Lower lobe of right lung (tissue), 2 donors: ENCODE measurements around the gene RGR. TPM values are rescaled to one million over a fixed set of nuclear protein-coding genes. Genes with fewer than 3 reads are reported as not detected.

Experiments used
- ATAC-seq, 2 donors: fragments of 200-7000 bp; cut with Tn5 transposase; one replicate each; pipeline ENCODE4 v1.9.1; 2020 to 2022; ENCODE audit warnings: mild to moderate bottlenecking in 2 of 2, moderate library complexity in 2 of 2
- DNase-seq: peaks from one replicate; pipeline ENCODE4 v3.0.0-alpha.2; 2020
- H3K27ac ChIP-seq: fragments of 200-600 bp; one replicate; pipeline ENCODE4 v1.8.0; 2022
- H3K27me3 ChIP-seq: fragments of 200-600 bp; one replicate; pipeline ENCODE4 v1.8.0; 2022; ENCODE audit warnings: low read depth
- H3K36me3 ChIP-seq: fragments of 200-600 bp; one replicate; pipeline ENCODE4 v1.8.0; 2022; ENCODE audit warnings: mild to moderate bottlenecking
- H3K4me1 ChIP-seq: fragments of 200-600 bp; one replicate; pipeline ENCODE4 v1.8.0; 2022
- H3K4me3 ChIP-seq: fragments of 200-600 bp; one replicate; pipeline ENCODE4 v1.8.0; 2022; ENCODE audit warnings: mild to moderate bottlenecking
- H3K9me3 ChIP-seq: fragments of 200-600 bp; one replicate; pipeline ENCODE4 v1.8.0; 2022
- intact Hi-C: fragments of 100-400 bp; cut with DNase I; formaldehyde crosslinking; loops from one replicate; pipeline ENCODE4 v1.11.0; 2022
- long read RNA-seq: library from polyadenylated mRNA; unstranded; transcript quantifications from one replicate; pipeline ENCODE4 v2.0.0, GENCODE V29; 2021
- total RNA-seq: library from RNA; stranded (reverse); fragmentation: NEBNext Ultra II Directional; extraction: Animal tissue kit (Norgen Biotek cat#: 25700); gene quantifications from one replicate; pipeline ENCODE4 v1.2.1, GENCODE V29; 2021
- TF ChIP-seq, protein P1 (sequence below): fragments of 200-600 bp; IDR thresholded peaks from one replicate; pipeline ENCODE4 v1.8.0; 2022; ENCODE audit warnings: antibody characterized with exemption, mild to moderate bottlenecking
- donor health status: DM: no; HTN: yes; CAD: no; lungs with severe emphysema.

RGR gene, protein sequence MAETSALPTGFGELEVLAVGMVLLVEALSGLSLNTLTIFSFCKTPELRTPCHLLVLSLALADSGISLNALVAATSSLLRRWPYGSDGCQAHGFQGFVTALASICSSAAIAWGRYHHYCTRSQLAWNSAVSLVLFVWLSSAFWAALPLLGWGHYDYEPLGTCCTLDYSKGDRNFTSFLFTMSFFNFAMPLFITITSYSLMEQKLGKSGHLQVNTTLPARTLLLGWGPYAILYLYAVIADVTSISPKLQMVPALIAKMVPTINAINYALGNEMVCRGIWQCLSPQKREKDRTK
- not detected for total RNA-seq
- long read RNA-seq, partial matches to known transcripts = 0 of 1 reads
- long read RNA-seq, other reads (novel, unspliced or antisense) = 0 of 1 reads

DNA sequence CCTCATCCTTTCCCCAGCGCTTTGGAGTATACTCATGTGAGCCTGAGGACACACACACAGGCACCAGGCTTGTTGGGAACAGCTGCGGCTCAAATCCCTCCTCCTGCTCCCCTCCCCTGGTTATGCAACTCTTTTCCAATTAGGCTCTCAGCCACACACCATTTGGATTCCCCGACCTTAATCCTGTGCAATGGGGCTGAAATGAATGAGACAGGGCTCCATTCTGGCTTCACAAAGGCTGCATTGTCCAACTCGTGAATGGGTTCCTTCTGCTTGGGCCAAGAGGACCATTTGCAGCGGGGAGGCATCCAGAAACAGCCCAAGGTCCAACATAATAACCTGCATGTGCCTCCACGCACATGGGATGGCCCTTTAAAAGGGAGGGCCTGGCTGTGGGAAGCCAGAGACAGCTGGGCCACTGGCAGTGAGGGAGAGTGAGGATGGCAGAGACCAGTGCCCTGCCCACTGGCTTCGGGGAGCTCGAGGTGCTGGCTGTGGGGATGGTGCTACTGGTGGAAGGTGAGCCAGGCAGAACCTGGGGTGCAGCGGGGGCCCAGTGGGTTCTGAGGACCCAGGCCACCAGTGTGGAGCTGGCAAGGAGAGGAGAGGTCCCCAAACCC, at the start of gene RGR:
Gene RGR (plus strand): TSS at position 403 of the 620 bp plus-strand sequence. CDS start 38 bp downstream, at position 441.
- TF ChIP-seq, protein P1, sequence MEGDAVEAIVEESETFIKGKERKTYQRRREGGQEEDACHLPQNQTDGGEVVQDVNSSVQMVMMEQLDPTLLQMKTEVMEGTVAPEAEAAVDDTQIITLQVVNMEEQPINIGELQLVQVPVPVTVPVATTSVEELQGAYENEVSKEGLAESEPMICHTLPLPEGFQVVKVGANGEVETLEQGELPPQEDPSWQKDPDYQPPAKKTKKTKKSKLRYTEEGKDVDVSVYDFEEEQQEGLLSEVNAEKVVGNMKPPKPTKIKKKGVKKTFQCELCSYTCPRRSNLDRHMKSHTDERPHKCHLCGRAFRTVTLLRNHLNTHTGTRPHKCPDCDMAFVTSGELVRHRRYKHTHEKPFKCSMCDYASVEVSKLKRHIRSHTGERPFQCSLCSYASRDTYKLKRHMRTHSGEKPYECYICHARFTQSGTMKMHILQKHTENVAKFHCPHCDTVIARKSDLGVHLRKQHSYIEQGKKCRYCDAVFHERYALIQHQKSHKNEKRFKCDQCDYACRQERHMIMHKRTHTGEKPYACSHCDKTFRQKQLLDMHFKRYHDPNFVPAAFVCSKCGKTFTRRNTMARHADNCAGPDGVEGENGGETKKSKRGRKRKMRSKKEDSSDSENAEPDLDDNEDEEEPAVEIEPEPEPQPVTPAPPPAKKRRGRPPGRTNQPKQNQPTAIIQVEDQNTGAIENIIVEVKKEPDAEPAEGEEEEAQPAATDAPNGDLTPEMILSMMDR = no peak
- peak; percentile 55 to 66 for ATAC-seq

DNA sequence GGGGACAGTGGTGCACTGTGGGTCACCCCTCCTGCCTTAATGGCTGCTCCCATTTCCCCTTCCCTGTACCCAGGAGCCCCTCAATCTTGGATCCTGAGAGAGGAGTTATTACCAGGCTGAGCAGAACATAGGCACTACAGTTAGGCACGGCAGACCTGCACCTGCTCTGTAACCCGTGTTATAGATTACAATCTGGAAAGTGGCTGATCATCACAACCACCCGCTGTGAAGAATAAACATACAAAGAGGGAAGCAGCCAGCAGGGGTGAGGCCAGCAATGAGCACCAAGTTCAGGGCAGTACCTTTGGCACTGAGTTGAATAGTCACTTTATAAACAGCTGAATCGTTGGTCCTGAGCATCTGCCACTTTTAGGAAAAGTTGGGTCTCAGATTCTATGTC, 48.8 kb upstream of the RGR start:
- intact Hi-C loops = no loop called here
- no peak overlapping the region for H3K27ac ChIP-seq
- peaks cover 43% of the 10 kb centered on the region for H3K27me3 ChIP-seq
- peaks cover 13% of the 10 kb centered on the region for H3K4me1 ChIP-seq
- DNase-seq (no peak), ATAC-seq (no peak)
- H3K4me3 ChIP-seq = no peak overlapping the region
- no peaks in the 10 kb centered on the region for H3K9me3 ChIP-seq
- H3K36me3 ChIP-seq = no peaks in the 10 kb centered on the region
- TF ChIP-seq, protein P1 = no peak

More for the DNA sequence above, at the start of gene RGR:
- Histone ChIP-seq H3K27ac (no peak within 1 kb of the TSS), H3K9me3 (no peaks in the 10 kb centered on the region), H3K4me3 (no peak within 1 kb of the TSS), H3K36me3 (no peaks in the 10 kb centered on the region), H3K4me1 (no peaks in the 10 kb centered on the region), H3K27me3 (no peaks in the 10 kb centered on the region)
- DNase-seq = no peak
- intact Hi-C loops = no loop called here

DNA sequence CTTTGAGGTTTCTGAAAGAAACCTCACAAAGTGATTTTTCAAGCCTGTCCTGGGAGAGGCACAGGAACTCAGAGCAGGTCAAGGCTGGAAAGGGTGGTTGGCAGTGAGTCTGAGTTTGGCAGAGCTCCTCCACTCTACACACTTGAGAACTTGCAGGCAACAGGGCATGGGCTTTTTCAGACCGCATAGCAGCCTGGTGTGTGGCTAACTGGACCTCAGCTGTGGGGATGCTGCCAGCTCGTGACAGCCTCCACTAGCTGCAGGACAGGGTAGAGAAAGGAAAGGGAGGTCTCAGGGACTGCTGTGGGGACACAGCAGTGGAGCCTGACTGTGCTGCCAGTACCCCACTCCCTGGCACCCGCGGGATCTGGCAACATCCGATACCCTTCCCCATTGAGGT, 47.9 kb upstream of the RGR start:
- no peak for ATAC-seq
- H3K27me3 ChIP-seq = peaks cover 43% of the 10 kb centered on the region

DNA sequence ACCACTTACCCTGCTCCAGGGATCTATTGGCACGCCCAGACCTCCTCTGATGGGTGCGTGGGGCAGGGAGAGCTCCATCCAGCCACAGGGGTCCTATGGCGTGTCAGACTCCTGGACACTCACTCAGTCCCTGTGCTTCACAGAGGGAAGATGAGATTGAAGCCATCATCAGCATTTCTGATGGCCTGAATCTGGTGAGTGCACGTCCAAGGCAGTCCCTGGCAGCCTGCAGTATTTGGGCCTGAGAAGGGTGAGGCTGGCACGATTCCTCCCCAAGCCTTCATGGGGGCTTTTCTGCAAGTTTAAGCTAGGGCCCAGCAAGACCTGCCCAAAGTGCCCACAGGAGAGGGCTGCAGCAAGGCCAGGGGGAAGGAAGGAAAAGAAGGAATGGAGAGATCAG, 47.2 kb upstream of the RGR start:
- DNase-seq = no peak

More for the DNA sequence above, 47.9 kb upstream of the RGR start:
- peaks cover 13% of the 10 kb centered on the region for H3K4me1 ChIP-seq
- intact Hi-C loops = no loop called here
- no peak overlapping the region for H3K27ac ChIP-seq
- DNase-seq = no peak
- no peak overlapping the region for H3K4me3 ChIP-seq
- TF ChIP-seq, protein P1 = no peak
- H3K9me3 ChIP-seq = no peaks in the 10 kb centered on the region
- no peaks in the 10 kb centered on the region for H3K36me3 ChIP-seq

DNA sequence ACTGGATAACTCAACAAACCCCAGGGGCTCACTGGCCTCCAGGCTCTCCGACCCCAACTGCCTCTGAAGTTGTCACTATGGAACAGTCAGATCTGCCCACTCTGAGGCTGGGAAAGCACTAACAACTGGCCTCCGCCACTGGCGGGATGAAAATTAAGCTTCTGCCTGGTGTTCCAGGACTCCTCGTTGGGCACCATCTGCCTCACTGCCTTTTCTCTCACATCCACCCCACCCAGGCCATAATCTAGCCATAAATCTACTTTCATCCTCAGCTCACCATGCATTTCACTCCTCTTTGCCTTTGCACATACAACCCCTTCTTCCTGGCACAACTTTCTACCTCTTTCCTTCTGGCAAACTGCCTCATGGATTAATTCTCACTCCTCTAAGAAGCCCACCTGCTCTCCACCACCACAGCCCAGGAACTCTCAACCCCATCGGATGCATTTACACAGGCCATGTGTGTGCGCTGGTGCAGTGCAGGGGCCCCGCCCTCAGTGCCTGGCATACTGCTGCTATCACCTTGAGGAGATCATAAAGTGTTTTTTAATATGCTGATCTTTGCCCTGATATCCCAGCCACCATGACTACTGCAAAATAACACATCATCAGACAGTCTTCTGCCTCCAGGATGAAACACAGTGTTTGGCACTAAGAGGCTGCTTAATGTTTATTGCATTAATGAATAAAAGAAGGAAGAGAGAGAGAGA, 46.5 kb upstream of the RGR start:
- DNase-seq = no peak
- no peaks in the 10 kb centered on the region for H3K9me3 ChIP-seq
- H3K4me3 ChIP-seq = no peak overlapping the region
- peaks cover 38% of the 10 kb centered on the region for H3K27me3 ChIP-seq
- TF ChIP-seq, protein P1 = no peak
- intact Hi-C loops = no loop called here
- no peaks in the 10 kb centered on the region for H3K36me3 ChIP-seq
- ATAC-seq = no peak
- no peak overlapping the region for H3K27ac ChIP-seq
- H3K4me1 ChIP-seq = peaks cover 13% of the 10 kb centered on the region

More for the DNA sequence above, 47.2 kb upstream of the RGR start:
- Histone ChIP-seq H3K9me3 (no peaks in the 10 kb centered on the region), H3K4me3 (no peak overlapping the region), H3K36me3 (no peaks in the 10 kb centered on the region), H3K27me3 (peaks cover 43% of the 10 kb centered on the region), H3K27ac (no peak overlapping the region), H3K4me1 (peaks cover 13% of the 10 kb centered on the region)
- no peak for ATAC-seq
- TF ChIP-seq, protein P1 = no peak
- intact Hi-C loops = no loop called here
